Endothelial cell of umbilical vein (primary cell): Measurements from ENCODE around the gene DUSP8. TPM values are rescaled to one million over a fixed set of nuclear protein-coding genes. Genes with fewer than 3 reads are reported as not detected.

Source experiments
- BruUV-seq: library from RNA; stranded (reverse); fragments of 400-500 nt; replicated peaks from 2 replicates; lab custom pipeline; 2021; lab: Mats Ljungman, UMichigan
- CTCF ChIA-PET: fragments of 300-600, 350-600 bp; sonication (Branson Sonifier 250); formaldehyde crosslinking; loops from one replicate; lab custom pipeline; 2021; ENCODE audit warnings: antibody characterized with exemption, inconsistent platforms; lab: Charles Lee
- POLR2A ChIA-PET: fragments of 300-600, 350-600 bp; sonication (Branson Sonifier 250); formaldehyde crosslinking; loops from one replicate; lab custom pipeline; 2021; ENCODE audit warnings: antibody characterized with exemption, inconsistent platforms; lab: Charles Lee
- DNase-seq: peaks from one replicate; pipeline ENCODE4 v3.0.0-alpha.2; 2011; ENCODE audit warnings: low read depth, low spot score
- FAIRE-seq: peaks from 2 replicates; lab custom pipeline; 2011; peaks lifted over from hg19 to GRCh38; lab: Jason Lieb, UNC
- H2AFZ ChIP-seq: 2 replicates; pipeline ENCODE4 v1.6.0; 2012; ENCODE audit warnings: low read depth, low read length, control low read depth, inconsistent platforms
- H3K27ac ChIP-seq: 2 replicates; pipeline ENCODE4 v1.5.1; 2011; ENCODE audit warnings: low read depth, mild to moderate bottlenecking, control low read depth, low read length, moderate library complexity; ENCODE audit not compliant: insufficient read depth
- H3K27me3 ChIP-seq, 2 experiments: 2 replicates each; pipeline versions ENCODE4 v1.6.0 to v1.6.1; 2011; ENCODE audit warnings: low read length in 2 of 2, mixed read lengths in 1 of 2; ENCODE audit not compliant: control insufficient read depth in 2 of 2, insufficient read depth in 2 of 2
- H3K36me3 ChIP-seq, 2 experiments: 2 replicates in 1 of 2; 3 replicates in 1 of 2; pipeline ENCODE4 v1.5.1; 2011; ENCODE audit warnings: low read length in 2 of 2, mild to moderate bottlenecking in 1 of 2, moderate library complexity in 1 of 2; ENCODE audit not compliant: control insufficient read depth in 2 of 2, insufficient read depth in 2 of 2; ENCODE audit errors: extremely low read depth in 1 of 2
- H3K4me1 ChIP-seq: 3 replicates; pipeline ENCODE4 v1.5.1; 2011; ENCODE audit warnings: mild to moderate bottlenecking, low read length; ENCODE audit not compliant: control insufficient read depth, insufficient read depth; ENCODE audit errors: extremely low read depth
- H3K4me2 ChIP-seq: 2 replicates; pipeline ENCODE4 v1.6.1; 2011; ENCODE audit warnings: low read length, control low read depth, mixed read lengths; ENCODE audit not compliant: insufficient read depth
- H3K4me3 ChIP-seq, 3 experiments: fragments of 200-600 bp in 1 of 3; sonication (generic), shearing (Covaris generic) in 1 of 3; replicated peaks in 1 of 3; 2 replicates each; pipeline ENCODE4 v1.5.1; 2011 to 2016; ENCODE audit warnings: control low read depth in 3 of 3, low read length in 3 of 3, mild to moderate bottlenecking in 2 of 3, inconsistent platforms in 1 of 3, low read depth in 1 of 3, moderate library complexity in 1 of 3; ENCODE audit not compliant: insufficient read depth in 1 of 3
- H3K79me2 ChIP-seq: 2 replicates; pipeline ENCODE4 v1.6.0; 2012; ENCODE audit warnings: low read length, inconsistent platforms; ENCODE audit not compliant: control insufficient read depth, insufficient read depth
- H3K9ac ChIP-seq: replicated peaks from 2 replicates; pipeline ENCODE3; 2011; ENCODE audit warnings: low read length, control low read depth; ENCODE audit not compliant: insufficient read depth; ENCODE audit errors: extremely low read depth
- H3K9me1 ChIP-seq: replicated peaks from 3 replicates; pipeline ENCODE4 v1.6.0; 2011; ENCODE audit warnings: mild to moderate bottlenecking, low read length; ENCODE audit not compliant: control insufficient read depth, insufficient read depth; ENCODE audit errors: extremely low read depth
- H3K9me3 ChIP-seq: replicated peaks from 2 replicates; pipeline ENCODE4 v1.5.1; 2012; ENCODE audit warnings: low read length, inconsistent platforms; ENCODE audit not compliant: control insufficient read depth, insufficient read depth
- H4K20me1 ChIP-seq: replicated peaks from 2 replicates; pipeline ENCODE3; 2011; ENCODE audit warnings: mild to moderate bottlenecking, low read length; ENCODE audit not compliant: control insufficient read depth, insufficient read depth; ENCODE audit errors: extremely low read depth
- CTCF ChIP-seq, 2 donors: IDR thresholded peaks; 1 replicate in 1 of 2; 2 replicates in 1 of 2; pipeline ENCODE4 v1.5.1; 2011; ENCODE audit warnings: low read length in 2 of 2, mild to moderate bottlenecking in 2 of 2, moderate library complexity in 2 of 2, control low read depth in 1 of 2, inconsistent platforms in 1 of 2, low read depth in 1 of 2; ENCODE audit not compliant: insufficient read depth in 1 of 2; ENCODE audit errors: extremely low read depth in 1 of 2
- EZH2 ChIP-seq: IDR thresholded peaks from 2 replicates; pipeline ENCODE4 v1.6.1; 2012; ENCODE audit warnings: borderline replicate concordance, low read depth, mild to moderate bottlenecking, moderate library complexity, low read length, inconsistent platforms; ENCODE audit not compliant: severe bottlenecking
- FOS ChIP-seq: IDR thresholded peaks from 2 replicates; pipeline ENCODE4 v1.6.1; 2011; ENCODE audit warnings: mild to moderate bottlenecking, low read length, moderate library complexity, borderline replicate concordance; ENCODE audit not compliant: insufficient read depth
- GATA2 ChIP-seq: IDR thresholded peaks from 2 replicates; pipeline ENCODE4 v1.7.0; 2011; ENCODE audit warnings: low read depth, mild to moderate bottlenecking, moderate library complexity, mixed read lengths, low read length; ENCODE audit not compliant: insufficient read length, insufficient read depth
- JUN ChIP-seq: IDR thresholded peaks from 2 replicates; pipeline ENCODE4 v1.6.1; 2011; ENCODE audit warnings: borderline replicate concordance, low read depth; ENCODE audit not compliant: insufficient read length, insufficient read depth
- MAX ChIP-seq: IDR thresholded peaks from 2 replicates; pipeline ENCODE4 v1.6.1; 2011; ENCODE audit not compliant: insufficient read depth, insufficient read length
- MYC ChIP-seq: IDR thresholded peaks from one replicate; pipeline ENCODE4 v1.6.1; 2011; ENCODE audit warnings: mild to moderate bottlenecking, low read depth, low read length
- POLR2A ChIP-seq: IDR thresholded peaks from 2 replicates; pipeline ENCODE4 v1.6.1; 2012; ENCODE audit warnings: low read depth, mild to moderate bottlenecking, control low read depth, low read length
- POLR2AphosphoS5 ChIP-seq: IDR thresholded peaks from 2 replicates; pipeline ENCODE4 v1.6.1; 2012; ENCODE audit warnings: low read depth, mild to moderate bottlenecking, control low read depth, low read length, moderate library complexity; ENCODE audit not compliant: insufficient read depth
- dilution Hi-C: fragments of 300-500 bp; cut with MboI; formaldehyde crosslinking; loops from one replicate; pipeline ENCODE4 v1.15.0; 2019; ENCODE audit warnings: low sequenced_read_pairs; ENCODE audit not compliant: extremely low pct_ligation_motif_present
- intact Hi-C: fragments of 100-400 bp; cut with micrococcal nuclease; formaldehyde crosslinking; loops from one replicate; pipeline ENCODE4 v1.10.0; 2022
- polyA plus RNA-seq, 4 experiments: library from polyadenylated mRNA; depleted of rRNA in 3 of 4; stranded (reverse) in 3 of 4; unstranded in 1 of 4; fragments of >200 nt; gene quantifications; 2 replicates each; pipeline versions ENCODE4 v1.2.1 to v1.2.3, GENCODE V29; 2011 to 2012; ENCODE audit warnings: missing spikeins in 1 of 4
- total RNA-seq: library from RNA; stranded (reverse); gene quantifications from 2 replicates; pipeline ENCODE4 v1.2.3, GENCODE V29; 2021

The DUSP8 gene
- total and polyA plus RNA-seq, 2 donors (not counting 3 experiments of a cell fraction or from before 2014, with no cell fraction given): 4.6 to 5.9 TPM

- FAIRE-seq: no peak
- Histone ChIP-seq H3K4me2 (no peak overlapping the region), H3K4me1 (peaks cover 5% of the 10 kb centered on the region), H3K9me1 (no peaks in the 10 kb centered on the region), H3K79me2 (no peaks in the 10 kb centered on the region), H3K9ac (no peak overlapping the region), H3K27me3 (peaks cover 10 to 16% of the 10 kb centered on the region in 2 experiments), H3K4me3 (no peak overlapping the region), H3K27ac (no peak overlapping the region), H4K20me1 (no peaks in the 10 kb centered on the region), H3K9me3 (no peaks in the 10 kb centered on the region), H3K36me3 (no peaks in the 10 kb centered on the region), H2AFZ (no peak overlapping the region)
- intact Hi-C loops (loop anchor here (1.0 to 10.0 kb wide), 6 partner anchors 29 to 372 kb away; partner anchors contain the start of gene TOLLIP), dilution Hi-C loops (no loop called here)
- no TSS peak for BruUV-seq
- no peak for DNase-seq
- TF ChIP-seq EZH2 (no peak), FOS (no peak), POLR2AphosphoS5 (no peak), JUN (no peak), GATA2 (no peak), CTCF (IDR thresholded peaks at IDR 0.05; ENCODE audit: extremely low read depth in 1 of 2, insufficient read depth in 1 of 2, low read depth in 1 of 2, low read length in 2 of 2) (no peak), MYC (no peak), POLR2A (no peak), MAX (no peak)
- POLR2A ChIA-PET: interaction anchor here (0.6 kb wide), 1 partner anchor 10 kb away, joined by 13 read pairs; the partner anchor contains the start of gene KRTAP5-1
- CTCF ChIA-PET: interaction anchor here (0.5 to 7.6 kb wide), 55 partner anchors 10 to 520 kb away, joined by 3 to 313 read pairs (median 4); partner anchors contain the start of genes KRTAP5-1, KRTAP5-2 and KRTAP5-4
These were observed 2.8 kb upstream of the DUSP8 start for GRCh38 chr11:1574933-1575242.
